ENCODE data around the gene ACACA. TPM values are rescaled to one million over a fixed set of nuclear protein-coding genes. Genes with fewer than 3 reads are reported as not detected.

Gene ACACA
- total and polyA plus RNA-seq, 9 of the 15 experiments (the other 6 are each of a cell fraction or from before 2014, with no cell fraction given): 35.9 to 135 (median 88.4) TPM

DNA sequence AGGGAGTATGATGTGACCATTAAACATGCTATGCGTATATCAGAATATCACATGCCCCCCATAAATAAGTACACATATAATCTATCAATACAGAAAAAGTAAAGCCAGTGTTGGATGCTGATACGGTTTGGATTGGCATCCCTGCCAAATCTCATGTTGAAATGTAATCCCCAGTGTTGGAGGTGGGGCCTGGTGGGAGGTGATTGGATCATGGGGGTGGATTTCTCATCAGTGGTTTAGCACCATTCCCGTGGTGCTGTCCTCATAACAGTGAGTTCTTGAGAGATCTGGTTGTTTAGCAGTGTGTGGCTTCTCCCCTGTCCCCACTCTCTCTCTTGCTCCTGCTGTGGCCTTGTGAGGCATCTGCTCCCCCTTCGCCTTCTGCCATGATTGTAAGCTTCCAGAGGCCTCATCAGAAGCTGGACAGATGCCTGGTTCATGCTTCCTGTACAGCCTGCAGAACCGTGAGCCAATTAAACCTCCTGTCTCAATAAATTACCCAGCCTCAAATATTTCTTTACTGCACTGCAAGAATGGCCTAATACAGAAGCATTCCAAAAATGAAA, 369.0 kb downstream of the ACACA start (continued):
- TF ChIP-seq CEBPZ (IDR thresholded peaks at IDR 0.05; ENCODE audit: borderline replicate concordance, low read depth, low read length): no peak
- TF ChIP-seq FOXM1 (IDR thresholded peaks at IDR 0.05; ENCODE audit: low read depth): no peak
- TF ChIP-seq FOXM1 (CRISPR knock-in tag; IDR thresholded peaks at IDR 0.05; ENCODE audit: low read depth): no peak
- TF ChIP-seq, protein P1, sequence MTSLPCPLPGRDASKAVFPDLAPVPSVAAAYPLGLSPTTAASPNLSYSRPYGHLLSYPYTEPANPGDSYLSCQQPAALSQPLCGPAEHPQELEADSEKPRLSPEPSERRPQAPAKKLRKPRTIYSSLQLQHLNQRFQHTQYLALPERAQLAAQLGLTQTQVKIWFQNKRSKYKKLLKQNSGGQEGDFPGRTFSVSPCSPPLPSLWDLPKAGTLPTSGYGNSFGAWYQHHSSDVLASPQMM (CRISPR knock-in tag; IDR thresholded peaks at IDR 0.05): no peak
- TF ChIP-seq, protein P2, sequence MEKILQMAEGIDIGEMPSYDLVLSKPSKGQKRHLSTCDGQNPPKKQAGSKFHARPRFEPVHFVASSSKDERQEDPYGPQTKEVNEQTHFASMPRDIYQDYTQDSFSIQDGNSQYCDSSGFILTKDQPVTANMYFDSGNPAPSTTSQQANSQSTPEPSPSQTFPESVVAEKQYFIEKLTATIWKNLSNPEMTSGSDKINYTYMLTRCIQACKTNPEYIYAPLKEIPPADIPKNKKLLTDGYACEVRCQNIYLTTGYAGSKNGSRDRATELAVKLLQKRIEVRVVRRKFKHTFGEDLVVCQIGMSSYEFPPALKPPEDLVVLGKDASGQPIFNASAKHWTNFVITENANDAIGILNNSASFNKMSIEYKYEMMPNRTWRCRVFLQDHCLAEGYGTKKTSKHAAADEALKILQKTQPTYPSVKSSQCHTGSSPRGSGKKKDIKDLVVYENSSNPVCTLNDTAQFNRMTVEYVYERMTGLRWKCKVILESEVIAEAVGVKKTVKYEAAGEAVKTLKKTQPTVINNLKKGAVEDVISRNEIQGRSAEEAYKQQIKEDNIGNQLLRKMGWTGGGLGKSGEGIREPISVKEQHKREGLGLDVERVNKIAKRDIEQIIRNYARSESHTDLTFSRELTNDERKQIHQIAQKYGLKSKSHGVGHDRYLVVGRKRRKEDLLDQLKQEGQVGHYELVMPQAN (IDR thresholded peaks at IDR 0.05; ENCODE audit: borderline replicate concordance): no peak
- TF ChIP-seq ZNF780A (CRISPR knock-in tag; IDR thresholded peaks at IDR 0.05): no peak
- TF ChIP-seq YY1 (IDR thresholded peaks at IDR 0.05; ENCODE audit: borderline replicate concordance in 1 of 3, control insufficient read depth in 1 of 3, extremely low read depth in 1 of 3, insufficient read depth in 3 of 3, insufficient read length in 1 of 3, insufficient replicate concordance in 2 of 3, low read depth in 1 of 3, low read length in 2 of 3): no peak
- TF ChIP-seq HNRNPUL1 (IDR thresholded peaks at IDR 0.05; ENCODE audit: low read length): no peak
- TF ChIP-seq POLR3G (IDR thresholded peaks at IDR 0.05; ENCODE audit: extremely low read depth, insufficient read length, insufficient replicate concordance): no peak
- TF ChIP-seq PRPF4 (IDR thresholded peaks at IDR 0.05; ENCODE audit: insufficient read depth, low read depth, low read length, poor library complexity, severe bottlenecking): no peak

Other genes starting within 250 kb of the ACACA start
- gene C17orf78, start 30.9 kb downstream of the ACACA start, total RNA-seq (2014; rRNA removed): not detected in 2 replicates
- gene C17orf78, start 30.9 kb downstream of the ACACA start, total RNA-seq (2014; rRNA removed; fragmentation: Illumina TruSeq; extraction: Trizol): not detected in 2 replicates
- gene C17orf78, start 30.9 kb downstream of the ACACA start, total RNA-seq (2015; rRNA removed; fragmentation: Illumina TruSeq; extraction: Trizol): not detected in 2 replicates
- gene C17orf78, start 30.9 kb downstream of the ACACA start, total RNA-seq (2021): not detected in 2 replicates
- not detected in 2 replicates for gene C17orf78, start 30.9 kb downstream of the ACACA start, polyA plus RNA-seq (2011; rRNA removed)
- not detected in 2 replicates for gene C17orf78, start 30.9 kb downstream of the ACACA start, polyA plus RNA-seq (2014; fragmentation: Illumina TruSeq; extraction: Trizol)
- not detected for gene C17orf78, start 30.9 kb downstream of the ACACA start, polyA plus RNA-seq (2014; fragmentation: Nextera tagmentation; extraction: Ambion mirVana)
- not detected in 2 replicates for gene C17orf78, start 30.9 kb downstream of the ACACA start, polyA plus RNA-seq (2014; rRNA removed)
- 13.8 and 20.0 TPM in 2 replicates for gene TADA2A, start 50 bp upstream of the ACACA start, total RNA-seq (2014; rRNA removed)
- 25.0 and 27.0 TPM in 2 replicates for gene TADA2A, start 50 bp upstream of the ACACA start, total RNA-seq (2014; rRNA removed; fragmentation: Illumina TruSeq; extraction: Trizol)
- 21.8 and 24.1 TPM in 2 replicates for gene TADA2A, start 50 bp upstream of the ACACA start, total RNA-seq (2015; rRNA removed; fragmentation: Illumina TruSeq; extraction: Trizol)
- 24.8 and 26.9 TPM in 2 replicates for gene TADA2A, start 50 bp upstream of the ACACA start, total RNA-seq (2021)
- 13.6 and 24.6 TPM in 2 replicates for gene TADA2A, start 50 bp upstream of the ACACA start, polyA plus RNA-seq (2011; rRNA removed)
- 27.1 and 37.7 TPM in 2 replicates for gene TADA2A, start 50 bp upstream of the ACACA start, polyA plus RNA-seq (2014; fragmentation: Illumina TruSeq; extraction: Trizol)
- gene TADA2A, start 50 bp upstream of the ACACA start, polyA plus RNA-seq (2014; fragmentation: Nextera tagmentation; extraction: Ambion mirVana): 10 to 100 TPM; 28.0 to 33.5 TPM
- 18.5 and 21.3 TPM in 2 replicates for gene TADA2A, start 50 bp upstream of the ACACA start, polyA plus RNA-seq (2014; rRNA removed)
- gene DUSP14, start 83.1 kb upstream of the ACACA start, total RNA-seq (2014; rRNA removed): 27.7 and 37.2 TPM in 2 replicates
- gene DUSP14, start 83.1 kb upstream of the ACACA start, total RNA-seq (2014; rRNA removed; fragmentation: Illumina TruSeq; extraction: Trizol): 19.6 and 20.2 TPM in 2 replicates
- gene DUSP14, start 83.1 kb upstream of the ACACA start, total RNA-seq (2015; rRNA removed; fragmentation: Illumina TruSeq; extraction: Trizol): 23.6 and 26.9 TPM in 2 replicates
- gene DUSP14, start 83.1 kb upstream of the ACACA start, total RNA-seq (2021): 24.8 and 25.3 TPM in 2 replicates
- 21.4 and 36.7 TPM in 2 replicates for gene DUSP14, start 83.1 kb upstream of the ACACA start, polyA plus RNA-seq (2011; rRNA removed)
- gene DUSP14, start 83.1 kb upstream of the ACACA start, polyA plus RNA-seq (2014; fragmentation: Illumina TruSeq; extraction: Trizol): 36.2 and 43.1 TPM in 2 replicates
- gene DUSP14, start 83.1 kb upstream of the ACACA start, polyA plus RNA-seq (2014; fragmentation: Nextera tagmentation; extraction: Ambion mirVana): 10 to 100 TPM; 64.0 to 74.0 TPM
- gene DUSP14, start 83.1 kb upstream of the ACACA start, polyA plus RNA-seq (2014; rRNA removed): 31.8 and 38.0 TPM in 2 replicates
- 10.6 and 13.8 TPM in 2 replicates for gene SYNRG, start 202.6 kb upstream of the ACACA start, total RNA-seq (2014; rRNA removed)
- 15.1 and 16.9 TPM in 2 replicates for gene SYNRG, start 202.6 kb upstream of the ACACA start, total RNA-seq (2014; rRNA removed; fragmentation: Illumina TruSeq; extraction: Trizol)
- gene SYNRG, start 202.6 kb upstream of the ACACA start, total RNA-seq (2015; rRNA removed; fragmentation: Illumina TruSeq; extraction: Trizol): 17.6 and 19.7 TPM in 2 replicates
- gene SYNRG, start 202.6 kb upstream of the ACACA start, total RNA-seq (2021): 27.8 and 28.2 TPM in 2 replicates
- 11.7 and 18.4 TPM in 2 replicates for gene SYNRG, start 202.6 kb upstream of the ACACA start, polyA plus RNA-seq (2011; rRNA removed)
- 21.8 and 23.4 TPM in 2 replicates for gene SYNRG, start 202.6 kb upstream of the ACACA start, polyA plus RNA-seq (2014; fragmentation: Illumina TruSeq; extraction: Trizol)
- 1 to 10 TPM; 2.9 to 4.9 TPM for gene SYNRG, start 202.6 kb upstream of the ACACA start, polyA plus RNA-seq (2014; fragmentation: Nextera tagmentation; extraction: Ambion mirVana)
- 13.4 and 13.6 TPM in 2 replicates for gene SYNRG, start 202.6 kb upstream of the ACACA start, polyA plus RNA-seq (2014; rRNA removed)
- gene DDX52, start 236.6 kb upstream of the ACACA start, total RNA-seq (2014; rRNA removed): 19.1 and 22.1 TPM in 2 replicates
- gene DDX52, start 236.6 kb upstream of the ACACA start, total RNA-seq (2014; rRNA removed; fragmentation: Illumina TruSeq; extraction: Trizol): 50.5 and 59.2 TPM in 2 replicates
- gene DDX52, start 236.6 kb upstream of the ACACA start, total RNA-seq (2015; rRNA removed; fragmentation: Illumina TruSeq; extraction: Trizol): 33.3 and 39.5 TPM in 2 replicates
- gene DDX52, start 236.6 kb upstream of the ACACA start, total RNA-seq (2021): 37.0 and 37.6 TPM in 2 replicates
- gene DDX52, start 236.6 kb upstream of the ACACA start, polyA plus RNA-seq (2011; rRNA removed): 11.6 and 22.0 TPM in 2 replicates
- 38.3 and 50.1 TPM in 2 replicates for gene DDX52, start 236.6 kb upstream of the ACACA start, polyA plus RNA-seq (2014; fragmentation: Illumina TruSeq; extraction: Trizol)
- 10 to 100 TPM; 30.2 to 34.8 TPM for gene DDX52, start 236.6 kb upstream of the ACACA start, polyA plus RNA-seq (2014; fragmentation: Nextera tagmentation; extraction: Ambion mirVana)
- 20.8 and 24.2 TPM in 2 replicates for gene DDX52, start 236.6 kb upstream of the ACACA start, polyA plus RNA-seq (2014; rRNA removed)

Data from K562 (cell line).